SK-N-SH (cell line): ENCODE measurements around the gene LAGE3.

Experiments used
- CHD2 ChIP-seq: fragments of 150-350 bp; IDR thresholded peaks from 2 replicates; pipeline ENCODE4 v1.6.1; 2018; ENCODE audit warnings: low read length; ENCODE audit not compliant: partially characterized antibody
- CTCF ChIP-seq: fragments of 200-600 bp; sonication (generic); IDR thresholded peaks from 2 replicates; pipeline ENCODE4 v1.6.1; 2017; ENCODE audit warnings: antibody characterized with exemption, mild to moderate bottlenecking, moderate library complexity
- EP300 ChIP-seq, 2 experiments: IDR thresholded peaks; 2 replicates each; pipeline versions ENCODE4 v1.4.0 to v1.6.1; 2012; ENCODE audit warnings: borderline replicate concordance in 1 of 2, low read depth in 1 of 2, low read length in 1 of 2
- EZH2phosphoT487 ChIP-seq: fragments of 200-600 bp; sonication (generic); IDR thresholded peaks from 2 replicates; pipeline ENCODE4 v1.6.1; 2017; ENCODE audit warnings: low read depth, mixed run types, mild to moderate bottlenecking, antibody characterized with exemption, moderate library complexity, borderline replicate concordance
- GATA2 ChIP-seq: sonication (generic); formaldehyde crosslinking; IDR thresholded peaks from 2 replicates; pipeline ENCODE4 v1.5.0; 2020; ENCODE audit warnings: mild to moderate bottlenecking, missing genetic modification reagents
- JUND ChIP-seq: IDR thresholded peaks from 2 replicates; pipeline ENCODE4 v1.4.0; 2012
- POLR2AphosphoS5 ChIP-seq: IDR thresholded peaks from 2 replicates; pipeline ENCODE4 v1.6.1; 2012; ENCODE audit warnings: low read depth, low read length
- RAD21 ChIP-seq: IDR thresholded peaks from 2 replicates; pipeline ENCODE4 v1.6.1; 2012; ENCODE audit warnings: mild to moderate bottlenecking, low read length
- RCOR1 ChIP-seq: fragments of 150-350 bp; IDR thresholded peaks from 2 replicates; pipeline ENCODE4 v1.6.1; 2017; ENCODE audit warnings: antibody characterized with exemption, low read length
- TF ChIP-seq, protein P1 (sequence below): IDR thresholded peaks from 2 replicates; pipeline ENCODE4; 2012
- TF ChIP-seq, protein P2 (sequence below): IDR thresholded peaks from 2 replicates; pipeline ENCODE4 v1.6.1; 2012; ENCODE audit warnings: mild to moderate bottlenecking, low read depth, low read length, moderate library complexity

DNA sequence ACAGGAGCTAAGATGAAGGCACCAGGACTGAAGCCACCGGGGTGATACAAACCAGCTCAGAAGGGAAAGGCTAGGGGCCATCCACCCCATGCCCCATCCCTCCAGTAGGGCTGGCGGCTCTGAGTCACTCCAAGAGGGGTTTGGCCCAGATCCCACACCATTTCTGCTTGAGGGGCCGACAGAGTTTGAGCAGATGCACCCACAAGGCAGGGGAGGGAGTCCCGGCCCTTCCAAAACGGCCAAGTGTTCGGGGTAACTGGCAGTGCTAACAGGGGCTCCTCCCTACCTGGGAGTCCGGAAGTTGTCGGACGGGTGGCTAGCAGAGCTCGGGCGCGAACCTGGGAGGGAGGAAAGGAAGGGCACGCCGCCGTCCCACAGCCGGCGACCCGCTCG is 10.9 kb upstream of the LAGE3 start:
- no peak for TF ChIP-seq CTCF
- TF ChIP-seq EZH2phosphoT487: no peak
- TF ChIP-seq, protein P1, sequence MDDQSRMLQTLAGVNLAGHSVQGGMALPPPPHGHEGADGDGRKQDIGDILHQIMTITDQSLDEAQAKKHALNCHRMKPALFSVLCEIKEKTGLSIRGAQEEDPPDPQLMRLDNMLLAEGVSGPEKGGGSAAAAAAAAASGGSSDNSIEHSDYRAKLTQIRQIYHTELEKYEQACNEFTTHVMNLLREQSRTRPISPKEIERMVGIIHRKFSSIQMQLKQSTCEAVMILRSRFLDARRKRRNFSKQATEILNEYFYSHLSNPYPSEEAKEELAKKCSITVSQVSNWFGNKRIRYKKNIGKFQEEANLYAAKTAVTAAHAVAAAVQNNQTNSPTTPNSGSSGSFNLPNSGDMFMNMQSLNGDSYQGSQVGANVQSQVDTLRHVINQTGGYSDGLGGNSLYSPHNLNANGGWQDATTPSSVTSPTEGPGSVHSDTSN: no peak
- no peak for TF ChIP-seq CHD2
- TF ChIP-seq RAD21: no peak
- TF ChIP-seq RCOR1: no peak
- TF ChIP-seq, protein P2, sequence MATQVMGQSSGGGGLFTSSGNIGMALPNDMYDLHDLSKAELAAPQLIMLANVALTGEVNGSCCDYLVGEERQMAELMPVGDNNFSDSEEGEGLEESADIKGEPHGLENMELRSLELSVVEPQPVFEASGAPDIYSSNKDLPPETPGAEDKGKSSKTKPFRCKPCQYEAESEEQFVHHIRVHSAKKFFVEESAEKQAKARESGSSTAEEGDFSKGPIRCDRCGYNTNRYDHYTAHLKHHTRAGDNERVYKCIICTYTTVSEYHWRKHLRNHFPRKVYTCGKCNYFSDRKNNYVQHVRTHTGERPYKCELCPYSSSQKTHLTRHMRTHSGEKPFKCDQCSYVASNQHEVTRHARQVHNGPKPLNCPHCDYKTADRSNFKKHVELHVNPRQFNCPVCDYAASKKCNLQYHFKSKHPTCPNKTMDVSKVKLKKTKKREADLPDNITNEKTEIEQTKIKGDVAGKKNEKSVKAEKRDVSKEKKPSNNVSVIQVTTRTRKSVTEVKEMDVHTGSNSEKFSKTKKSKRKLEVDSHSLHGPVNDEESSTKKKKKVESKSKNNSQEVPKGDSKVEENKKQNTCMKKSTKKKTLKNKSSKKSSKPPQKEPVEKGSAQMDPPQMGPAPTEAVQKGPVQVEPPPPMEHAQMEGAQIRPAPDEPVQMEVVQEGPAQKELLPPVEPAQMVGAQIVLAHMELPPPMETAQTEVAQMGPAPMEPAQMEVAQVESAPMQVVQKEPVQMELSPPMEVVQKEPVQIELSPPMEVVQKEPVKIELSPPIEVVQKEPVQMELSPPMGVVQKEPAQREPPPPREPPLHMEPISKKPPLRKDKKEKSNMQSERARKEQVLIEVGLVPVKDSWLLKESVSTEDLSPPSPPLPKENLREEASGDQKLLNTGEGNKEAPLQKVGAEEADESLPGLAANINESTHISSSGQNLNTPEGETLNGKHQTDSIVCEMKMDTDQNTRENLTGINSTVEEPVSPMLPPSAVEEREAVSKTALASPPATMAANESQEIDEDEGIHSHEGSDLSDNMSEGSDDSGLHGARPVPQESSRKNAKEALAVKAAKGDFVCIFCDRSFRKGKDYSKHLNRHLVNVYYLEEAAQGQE: no peak
- no peak for TF ChIP-seq EP300 (IDR thresholded peaks at IDR 0.05; ENCODE audit: borderline replicate concordance in 1 of 2, low read depth in 1 of 2, low read length in 1 of 2)
- TF ChIP-seq GATA2 (CRISPR knock-in tag): no peak
- TF ChIP-seq POLR2AphosphoS5: no peak
- TF ChIP-seq JUND: no peak
